Femur (tissue), 1 donor: ENCODE results near the gene CARF.
A peak's percentile ranks its signal among the peaks of the same experiment; 100 is the strongest.
"Not testable (repeated sequence)": the region's sequence is repeated elsewhere in the genome, so short reads cannot be mapped to it uniquely, and the experiment has no call there.

Experiments used
- DNase-seq: peaks from one replicate; pipeline ENCODE4 v3.0.0-alpha.2; 2017

Gene CARF

DNA sequence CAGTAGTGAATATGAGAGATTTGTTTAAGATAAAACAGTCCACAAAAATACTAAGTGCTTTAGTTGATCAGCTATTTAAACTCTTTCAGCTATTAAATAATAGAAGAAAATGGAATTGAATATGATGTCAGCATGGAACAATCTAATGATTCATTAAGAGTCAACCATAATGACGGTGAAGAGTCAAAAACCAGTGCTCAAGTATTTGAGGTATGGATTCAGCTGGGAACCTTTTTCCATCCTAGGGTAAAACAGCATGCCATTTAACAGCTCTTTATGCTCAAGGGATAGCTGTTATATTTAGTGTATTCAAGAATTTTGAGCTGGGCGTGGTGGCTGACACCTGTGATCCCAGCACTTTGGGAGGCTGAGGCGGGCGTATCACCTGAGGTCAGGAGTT, 29.7 kb downstream of the CARF start:
- no peak for DNase-seq

DNA sequence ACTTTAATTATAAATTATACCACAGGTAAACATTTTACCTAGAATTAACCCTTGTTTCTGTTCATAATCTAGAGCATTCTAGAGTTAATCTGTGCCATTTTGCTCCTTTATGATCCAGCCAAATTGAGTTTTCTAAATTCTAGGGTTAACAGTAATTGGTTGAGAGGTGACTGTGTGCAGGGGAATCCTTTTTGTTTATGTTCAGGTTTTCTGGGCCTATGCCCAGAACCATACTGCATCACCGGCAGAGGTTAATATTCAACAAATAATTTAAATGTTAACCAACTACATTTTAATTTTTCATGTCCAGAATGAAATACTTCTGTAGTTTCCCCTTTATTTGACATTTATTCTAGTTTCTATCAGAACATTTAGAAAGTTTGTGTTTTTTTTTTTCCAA, 32.3 kb downstream of the CARF start:
- DNase-seq: no peak

DNA sequence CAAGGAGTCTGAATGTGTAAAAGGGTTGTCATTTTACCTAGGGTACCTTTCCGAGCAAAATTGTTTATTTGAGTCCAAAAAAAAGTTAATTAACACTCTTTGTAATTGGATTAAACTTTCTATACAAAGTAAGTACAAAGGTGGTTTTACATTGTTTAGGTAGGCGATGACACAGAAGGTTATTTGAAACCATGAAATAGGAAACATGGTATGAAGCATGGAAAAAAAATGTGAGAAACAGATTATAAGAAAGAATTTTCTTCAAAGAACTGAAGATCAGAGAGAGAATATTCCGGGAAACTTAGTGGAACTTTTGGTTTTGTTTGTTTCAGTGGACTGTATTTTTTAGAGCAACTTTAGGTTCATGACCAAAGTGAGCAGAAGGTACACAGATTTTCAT, 32.7 kb downstream of the CARF start:
- DNase-seq: no peak

DNA sequence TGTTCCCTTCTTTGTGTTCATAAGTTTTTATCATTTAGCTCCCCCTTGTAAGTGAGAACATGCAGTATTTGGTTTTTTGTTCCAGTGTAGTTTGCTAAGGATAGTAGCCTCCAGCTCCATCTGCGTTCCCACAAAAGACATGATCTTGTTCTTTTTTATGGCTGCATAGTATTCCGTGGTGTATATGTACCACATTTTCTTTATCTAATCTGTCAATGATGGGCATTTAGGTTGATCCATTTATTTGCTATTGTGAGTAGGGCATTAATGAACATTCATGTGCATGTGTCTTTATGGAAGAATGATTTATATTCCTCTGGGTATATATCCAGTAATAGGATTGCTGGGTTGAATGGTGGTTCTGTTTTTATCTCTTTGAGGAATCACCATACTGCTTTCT, 33.4 kb downstream of the CARF start:
- no peak for DNase-seq

DNA sequence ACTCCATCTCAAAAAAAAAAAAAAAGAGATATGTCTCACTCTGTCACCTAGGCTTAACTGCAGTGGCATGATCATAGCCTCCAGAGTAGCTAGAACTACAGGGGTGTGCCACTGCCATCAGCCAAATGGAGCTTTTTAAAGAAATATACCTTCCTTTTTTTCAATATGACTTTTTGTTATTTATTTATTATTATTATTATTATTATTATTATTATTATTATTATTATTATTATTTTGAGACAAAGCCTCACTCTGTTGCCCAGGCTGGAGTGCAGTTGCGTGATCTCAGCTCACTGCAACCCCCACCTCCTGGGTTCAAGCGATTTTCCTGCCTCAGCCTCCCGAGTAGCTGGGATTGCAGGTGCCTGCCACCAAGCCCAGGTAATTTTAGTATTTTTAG, 37.3 kb downstream of the CARF start:
- DNase-seq: not testable (repeated sequence)

DNA sequence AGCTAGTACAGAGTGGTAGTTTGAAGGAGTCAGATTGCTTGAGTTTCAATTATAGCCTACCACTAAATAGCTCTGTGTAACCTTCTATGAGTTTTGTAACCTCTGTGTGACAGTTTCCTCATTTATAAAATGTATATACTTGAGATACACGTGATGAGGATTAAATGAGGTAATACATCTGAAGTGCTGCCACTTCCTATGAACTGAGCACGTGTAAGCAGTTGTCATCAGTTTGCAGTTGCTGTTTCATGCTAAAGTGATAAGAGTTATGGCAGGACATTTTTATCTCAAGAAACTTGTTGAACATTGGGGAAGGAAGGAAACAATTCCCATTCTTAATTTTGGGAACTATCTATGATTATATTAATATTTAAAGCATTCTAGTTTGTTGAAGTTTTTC, 38.5 kb downstream of the CARF start:
- no peak for DNase-seq

DNA sequence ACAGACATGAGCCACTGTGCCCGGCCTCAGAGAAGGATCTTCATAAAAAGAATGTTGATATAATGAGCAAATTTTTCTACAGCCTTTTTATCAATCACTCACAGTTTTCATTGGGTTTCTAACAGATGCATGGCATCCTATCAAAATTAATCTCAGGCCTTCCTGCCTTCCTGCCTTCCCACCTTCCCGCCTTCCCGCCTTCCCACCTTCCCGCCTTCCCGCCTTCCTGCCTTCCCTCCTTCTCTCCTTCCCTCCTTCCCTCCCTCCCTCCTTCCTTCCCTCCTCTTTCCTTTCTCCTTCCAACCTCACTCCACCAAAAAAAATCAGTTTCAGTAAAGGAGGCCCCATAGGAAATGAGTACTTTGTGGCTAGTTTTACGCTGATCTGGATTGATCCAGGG, 48.4 kb downstream of the CARF start:
- no peak for DNase-seq

DNA sequence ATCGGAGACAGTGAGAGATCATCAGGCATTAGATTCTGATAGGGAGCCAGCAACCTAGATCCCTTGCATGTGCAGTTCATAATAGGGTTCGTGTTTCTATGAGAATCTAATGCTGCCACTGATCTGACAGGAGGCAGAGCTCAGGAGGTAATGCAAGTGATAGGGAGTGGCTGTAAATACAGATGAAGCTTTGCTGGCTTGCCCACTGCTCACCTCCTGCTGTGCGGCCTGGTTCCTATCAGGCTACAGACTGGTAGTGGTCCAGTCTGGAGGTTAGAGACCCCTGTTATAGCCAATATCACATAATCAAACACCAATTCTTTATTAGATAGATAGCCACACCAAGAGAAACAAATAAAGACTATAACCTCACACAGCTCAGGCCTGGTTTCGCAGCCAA, 51.6 kb downstream of the CARF start:
- DNase-seq: no peak

DNA sequence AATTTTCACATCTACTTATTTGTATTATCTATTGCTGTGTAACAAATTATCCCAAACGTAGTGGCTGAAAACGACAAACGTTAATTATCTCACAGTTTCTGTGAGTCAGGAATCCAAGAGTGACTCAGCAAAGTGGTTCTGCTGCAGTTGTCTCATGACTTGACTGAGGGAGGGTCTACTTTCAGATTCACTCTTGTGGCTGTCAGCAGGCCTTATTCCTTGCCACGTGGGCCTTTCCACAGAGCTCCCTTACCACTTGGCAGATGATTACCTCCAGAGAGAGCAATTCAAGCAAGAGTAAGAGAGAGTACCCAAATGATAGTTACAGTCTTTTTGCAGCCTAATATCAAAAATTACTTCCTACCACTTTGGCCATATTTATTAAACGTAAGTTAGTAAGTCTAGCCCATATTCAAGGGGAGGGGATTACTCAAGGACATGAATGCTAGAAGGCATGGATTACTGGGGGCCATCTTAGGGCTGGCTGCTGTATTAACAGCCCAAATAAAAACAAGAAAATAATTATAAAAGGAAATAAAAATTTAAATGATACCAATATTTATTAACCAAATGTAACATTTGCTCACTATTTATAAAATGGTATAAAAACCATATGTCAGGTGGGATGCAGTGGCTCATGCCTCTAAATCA, 53.9 kb downstream of the CARF start:
- DNase-seq: peak; percentile 15

DNA sequence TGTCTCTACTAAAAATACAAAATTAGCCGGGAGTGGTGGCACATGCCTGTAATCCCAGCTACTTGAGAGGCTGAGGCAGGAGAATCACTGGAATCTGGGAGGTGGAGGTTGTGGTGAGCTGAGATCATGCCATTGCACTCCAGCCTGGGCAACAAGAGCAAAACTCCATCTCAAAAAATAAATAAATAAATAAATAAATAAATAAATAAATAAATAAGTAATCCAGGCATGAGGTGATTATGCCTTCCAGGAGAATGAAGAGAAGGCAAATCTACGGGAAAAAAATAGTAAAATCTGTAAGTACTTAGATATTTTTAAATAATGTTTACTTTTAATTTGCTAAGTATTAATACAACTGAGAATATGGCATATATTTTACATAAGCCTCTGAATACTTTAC, 57.3 kb downstream of the CARF start:
- not testable (repeated sequence) for DNase-seq

DNA sequence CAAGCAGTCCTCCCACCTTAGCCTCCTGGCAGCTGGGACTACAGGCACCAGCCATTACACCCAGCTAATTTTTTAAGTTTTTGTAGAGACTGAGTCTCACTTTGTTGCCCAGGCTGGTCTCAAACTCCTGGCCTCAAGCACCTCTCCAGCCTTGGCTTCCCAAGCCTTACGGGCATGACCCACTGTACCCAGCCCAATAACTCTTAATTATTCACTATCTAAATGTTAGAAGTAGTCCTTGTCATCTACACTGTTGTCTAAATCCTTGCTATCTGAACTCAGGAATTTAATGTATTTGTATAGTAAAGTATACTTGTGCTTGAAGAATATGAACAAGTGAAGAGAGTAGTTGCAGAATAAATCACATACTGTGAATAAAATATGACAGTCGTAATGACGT, 64.7 kb downstream of the CARF start:
- DNase-seq: no peak

DNA sequence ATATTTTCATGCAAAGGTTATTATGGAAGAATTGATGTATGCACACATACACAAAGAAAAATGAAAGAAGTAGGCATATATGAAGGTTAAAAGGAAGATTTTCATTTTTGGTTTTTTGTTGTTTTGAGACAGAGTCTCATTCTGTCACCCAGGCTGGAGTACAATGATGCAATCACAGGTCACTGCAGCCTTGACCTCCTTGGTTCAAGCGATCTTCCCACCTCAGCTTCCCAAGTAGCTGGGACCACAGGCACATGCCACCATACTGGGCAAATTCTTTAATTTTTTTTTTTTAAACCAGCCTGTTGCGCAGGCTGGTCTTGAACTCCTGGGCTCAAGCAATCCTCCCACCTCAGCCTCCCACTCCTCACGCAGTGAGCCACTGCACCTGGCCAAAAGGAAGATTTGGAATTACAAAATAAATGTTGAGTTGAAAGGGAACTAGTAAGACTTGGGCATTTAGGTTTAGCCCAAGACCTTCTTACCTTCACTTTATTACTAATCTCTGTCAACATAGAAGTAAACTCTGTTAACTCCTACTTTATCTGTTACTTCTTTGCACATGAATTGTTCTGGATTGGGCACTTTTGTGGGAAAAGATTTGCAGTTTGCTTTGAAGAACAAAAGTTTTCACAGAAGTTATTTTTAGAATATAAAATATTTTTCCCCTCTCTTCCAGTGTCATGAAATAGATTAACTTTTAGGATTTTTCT, 70.9 kb downstream of the CARF start:
- no peak for DNase-seq

DNA sequence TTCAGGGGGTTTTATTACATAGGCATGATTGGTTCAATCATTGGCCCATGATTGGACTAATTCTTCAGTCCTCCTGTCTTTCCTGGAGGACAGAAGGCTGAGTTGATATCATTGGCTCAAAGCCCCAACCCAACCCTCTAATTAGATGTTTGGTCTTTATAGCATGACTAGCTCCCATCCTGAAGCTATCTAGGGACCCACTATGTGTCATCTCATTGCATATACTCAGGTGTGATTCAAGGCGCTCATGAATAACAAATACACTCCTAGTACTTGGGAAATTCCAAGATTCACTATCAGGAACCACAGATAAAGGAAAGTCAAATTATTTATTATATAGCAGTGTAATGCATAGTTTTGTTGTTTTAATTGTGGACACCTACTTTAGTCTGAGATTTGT, 77.7 kb downstream of the CARF start:
- DNase-seq: no peak

DNA sequence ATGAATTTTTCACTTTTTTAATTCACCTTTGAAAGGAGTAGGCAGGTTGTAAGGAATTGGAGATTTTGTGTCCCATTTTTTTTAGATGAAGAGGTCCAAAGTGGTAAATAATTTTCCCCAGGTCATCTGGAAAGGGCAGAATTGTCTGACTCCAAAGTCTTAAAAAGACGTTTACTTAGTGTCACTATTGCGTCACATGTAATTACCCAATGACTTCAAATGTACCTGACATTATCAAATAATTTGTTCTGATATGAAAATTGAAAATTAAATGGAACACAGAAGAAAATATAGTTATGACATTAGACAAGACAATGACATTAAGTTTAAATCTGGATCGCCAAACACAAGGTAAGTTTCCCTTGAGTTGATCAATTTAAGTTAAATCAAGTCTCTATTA, 78.4 kb downstream of the CARF start:
- DNase-seq: no peak

DNA sequence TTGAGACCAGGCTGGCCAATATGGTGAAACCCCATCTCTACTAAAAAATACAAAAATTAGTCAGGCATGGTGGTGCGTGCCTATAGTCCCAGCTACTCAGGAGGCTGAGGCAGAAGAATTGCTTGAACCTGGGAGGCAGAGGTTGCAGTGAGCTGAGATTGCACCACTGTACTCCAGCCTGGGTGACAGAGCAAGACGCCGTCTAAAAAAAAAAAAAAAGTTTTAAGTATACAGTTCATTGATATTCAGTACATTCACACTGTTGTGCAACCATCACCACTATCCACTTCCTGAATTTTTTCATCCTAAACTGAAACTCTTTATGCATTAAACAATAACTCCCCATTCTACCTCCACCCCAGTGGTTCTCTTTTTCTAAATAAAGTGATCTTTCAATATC, 85.0 kb downstream of the CARF start:
- not testable (repeated sequence) for DNase-seq

DNA sequence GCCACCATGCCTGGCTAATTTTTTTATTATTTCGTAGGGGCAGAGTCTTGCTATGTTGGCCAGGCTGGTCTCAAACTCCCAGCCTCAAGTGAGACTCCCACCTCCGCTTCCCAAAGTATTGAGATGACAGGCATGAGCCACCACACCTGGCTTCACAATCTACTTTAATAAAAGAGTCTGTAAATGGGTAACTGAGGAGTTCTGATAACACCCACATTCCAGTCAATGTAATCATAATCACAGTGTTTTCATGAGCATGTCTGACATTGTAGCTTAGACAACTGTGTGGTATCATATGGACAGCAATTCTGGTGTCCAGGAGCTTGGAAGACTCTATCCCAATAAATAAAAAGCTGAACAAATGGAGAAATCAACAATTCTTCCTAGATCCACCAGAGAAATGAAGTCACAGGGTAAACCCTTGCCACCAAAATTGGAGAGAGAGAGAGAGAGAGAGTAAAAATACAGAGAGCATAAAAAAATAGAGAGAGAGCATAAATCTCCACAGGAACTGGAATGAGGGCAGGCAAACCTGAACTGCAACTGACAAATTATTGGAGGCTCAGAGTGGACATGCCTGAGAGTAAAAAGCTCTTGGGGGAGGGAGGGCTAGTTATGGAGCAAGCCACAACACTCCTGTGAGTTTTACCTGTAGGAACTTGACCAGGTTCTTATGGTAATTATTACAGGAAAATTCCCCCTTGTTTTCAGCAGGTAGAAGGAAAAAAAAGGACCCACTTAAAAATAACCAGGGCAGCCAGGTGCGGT, 90.2 kb downstream of the CARF start:
- DNase-seq: no peak

DNA sequence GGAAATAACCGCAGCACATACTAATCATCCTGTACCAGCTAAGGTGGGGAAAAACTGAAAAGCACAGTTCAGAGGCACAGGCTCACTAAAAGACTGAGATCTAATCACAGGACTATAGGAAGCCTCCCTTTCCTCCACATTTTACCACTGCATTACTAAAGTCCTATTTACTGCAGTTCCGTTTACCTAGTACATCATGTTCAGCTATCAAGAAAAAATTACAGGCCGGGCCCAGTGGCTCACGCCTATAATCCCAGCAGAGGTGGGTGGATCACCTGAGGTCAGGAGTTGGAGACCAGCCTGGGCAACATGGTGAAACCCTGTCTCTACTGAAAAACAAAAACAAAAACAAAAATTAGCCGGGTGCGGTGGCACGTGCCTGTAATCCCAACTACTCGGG, 91.6 kb downstream of the CARF start:
- DNase-seq: no peak

DNA sequence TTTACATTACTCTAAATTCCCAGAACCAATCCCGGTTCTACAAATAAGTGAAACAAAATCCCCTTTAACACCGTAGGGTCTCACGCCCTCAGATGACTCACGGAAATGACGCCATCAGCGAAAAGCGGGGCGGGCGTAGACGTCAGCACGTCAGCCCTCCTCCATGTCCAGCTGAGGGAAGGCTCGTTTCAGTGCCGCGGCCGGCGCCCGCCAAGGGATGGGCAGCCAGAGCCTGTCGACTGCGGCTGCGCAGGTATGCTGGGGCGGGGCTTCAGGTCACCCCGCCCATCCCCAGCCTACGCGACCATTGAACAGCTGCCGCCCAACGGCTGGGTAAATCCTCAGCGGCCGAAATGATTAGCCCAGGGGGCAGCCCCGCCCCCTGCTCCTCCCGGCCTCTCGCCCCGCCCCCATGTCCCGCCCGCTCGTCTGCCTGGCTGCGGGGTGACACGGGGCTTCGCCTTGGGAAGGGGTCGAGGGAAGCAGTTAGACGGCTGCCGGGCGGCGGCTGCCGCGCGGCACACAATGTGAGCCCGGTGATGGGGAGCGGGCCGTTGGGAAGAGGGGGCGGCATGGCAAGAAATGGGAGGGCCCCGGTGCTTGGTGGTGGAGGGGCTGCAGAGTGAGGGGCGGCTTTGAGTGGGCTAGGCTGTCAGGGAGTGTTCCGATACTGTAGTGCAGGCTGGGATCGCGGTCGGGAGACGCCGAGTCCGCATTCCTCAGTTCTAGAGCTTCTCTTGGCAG, 102.6 kb downstream of the CARF start, which contains the start of gene NBEAL1:
TSS of gene NBEAL1 (plus strand) at position 420 of the 744 bp plus-strand sequence. CDS start 1,510 bp downstream, outside the sequence.
- peak; percentile 100 for DNase-seq

DNA sequence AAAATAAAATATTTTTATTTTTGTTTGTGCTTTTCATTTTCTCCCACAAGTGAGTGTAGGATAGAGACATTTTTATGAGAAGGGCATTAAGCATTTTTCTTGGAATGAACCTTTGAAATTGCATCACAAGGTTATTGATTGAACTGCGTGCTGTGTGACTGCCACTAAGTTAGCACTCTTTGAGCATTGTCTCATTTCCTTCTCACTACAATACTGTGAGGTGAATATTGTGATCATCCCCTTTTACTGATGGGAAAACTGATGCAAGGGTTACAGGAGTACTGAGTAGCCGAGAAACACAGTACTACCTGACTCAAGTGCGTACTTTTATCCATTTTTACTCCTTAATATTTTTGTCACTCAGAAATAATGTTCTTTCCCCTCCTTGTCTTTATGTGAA, 104.6 kb downstream of the CARF start:
- DNase-seq: no peak

DNA sequence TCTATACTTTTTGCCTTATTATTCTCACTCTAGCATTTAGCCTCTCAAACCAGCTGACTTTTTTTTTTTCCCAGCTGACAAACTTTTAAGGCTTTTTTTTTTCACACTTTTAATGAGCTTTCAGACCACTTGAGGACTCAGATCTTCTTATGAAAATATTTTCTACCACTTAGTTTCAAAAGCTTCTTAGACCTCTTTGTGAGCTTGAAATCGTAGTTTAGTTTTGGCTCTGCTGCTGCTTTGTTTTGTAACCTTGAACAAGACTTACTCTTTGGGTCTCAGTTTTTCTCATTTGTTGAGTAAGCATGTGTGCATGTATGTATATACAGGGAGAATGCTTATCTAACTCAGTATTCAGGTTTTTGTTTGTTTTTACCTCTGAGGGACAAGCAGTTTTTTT, 106.1 kb downstream of the CARF start:
- DNase-seq: no peak

DNA sequence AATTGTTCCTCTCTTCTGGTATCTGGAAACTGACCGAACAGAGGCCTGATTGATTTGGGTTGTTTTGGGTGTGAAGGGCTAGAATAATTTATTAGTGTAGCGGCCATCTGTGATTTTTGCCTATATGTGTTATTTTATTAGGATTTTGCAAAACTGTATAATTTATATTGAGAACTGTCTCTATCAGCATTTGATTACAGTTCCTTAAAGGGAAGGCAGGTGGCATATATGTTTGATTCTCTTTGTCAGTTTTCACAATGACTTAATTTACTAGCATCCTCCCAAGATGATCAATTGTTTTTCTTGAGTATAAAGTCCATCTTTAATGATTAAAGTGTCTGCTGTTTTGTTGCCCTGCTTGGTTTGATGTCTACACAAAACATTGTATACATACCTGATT, 107.1 kb downstream of the CARF start:
- no peak for DNase-seq

DNA sequence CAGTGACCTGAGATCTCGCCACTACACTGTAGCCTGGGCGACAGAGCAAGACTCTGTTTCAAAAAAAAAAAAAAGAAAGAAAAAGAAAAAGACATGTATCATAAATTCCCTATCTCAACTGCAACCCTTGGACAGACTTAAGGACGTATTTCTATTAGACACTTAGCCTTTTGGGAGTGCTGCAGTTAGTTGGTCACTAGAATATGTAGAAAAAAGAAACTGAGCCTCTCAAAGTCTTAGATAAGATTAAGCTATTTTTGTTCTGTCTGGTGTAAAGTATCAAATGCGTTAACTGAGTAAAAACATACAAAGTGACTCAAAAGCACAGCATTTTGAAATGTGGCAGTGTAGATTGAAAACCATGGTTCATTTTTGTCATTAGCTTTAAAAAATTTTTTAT, 109.9 kb downstream of the CARF start:
- no peak for DNase-seq

DNA sequence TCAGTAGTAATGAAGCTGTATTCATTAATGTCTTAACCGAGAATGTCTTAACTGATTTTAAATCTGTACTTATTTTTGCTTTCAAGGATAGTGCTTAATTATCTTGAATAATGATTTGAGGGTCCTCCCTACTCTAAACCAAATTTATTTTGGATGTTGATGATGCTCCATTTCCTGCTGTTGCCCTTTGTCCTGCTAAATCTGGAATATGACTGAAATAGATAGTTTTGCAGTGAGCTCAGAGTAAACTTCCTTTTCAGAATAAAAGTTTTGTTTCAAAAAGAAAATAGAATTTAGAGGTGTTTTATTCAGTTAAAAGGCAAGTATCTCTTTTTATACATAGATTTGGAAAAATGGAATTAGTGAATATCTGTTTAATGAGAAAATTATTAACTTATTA, 110.7 kb downstream of the CARF start:
- DNase-seq: no peak
